Fibroblast of lung (primary cell): ENCODE measurements around the gene CEBPE.

Source experiments
- CTCF ChIP-seq, 2 donors: IDR thresholded peaks in 1 of 2; conservative IDR thresholded peaks in 1 of 2; 1 replicate in 1 of 2; 2 replicates in 1 of 2; pipeline ENCODE4 v1.5.1; 2011 to 2012; ENCODE audit warnings: low read length in 2 of 2, control low read depth in 1 of 2, inconsistent platforms in 1 of 2, low read depth in 1 of 2, mild to moderate bottlenecking in 1 of 2
- EZH2 ChIP-seq: IDR thresholded peaks from 2 replicates; pipeline ENCODE4 v1.5.1; 2012; ENCODE audit warnings: low read length, control low read depth, mild to moderate bottlenecking; ENCODE audit errors: missing control alignments

- TF ChIP-seq CTCF (conservative IDR thresholded peaks at IDR 0.05 in 1 of 2, IDR thresholded peaks at IDR 0.05 in 1 of 2; ENCODE audit: low read depth in 1 of 2, low read length in 2 of 2) (no peak), EZH2 (no peak)
Observed at GRCh38 chr14:23104591-23105347, 14.3 kb downstream of the CEBPE start, which contains the start of gene CIROP.
